Suppressor macrophage treated with lipopolysaccharide for 1 hour (primary cell): Measurements from ENCODE around the gene KCNQ1OT1.

Experiments
- DNase-seq, 3 donors: peaks; one replicate each; pipeline ENCODE4 v3.0.0-alpha.2; 2020 to 2022

The KCNQ1OT1 gene

DNA sequence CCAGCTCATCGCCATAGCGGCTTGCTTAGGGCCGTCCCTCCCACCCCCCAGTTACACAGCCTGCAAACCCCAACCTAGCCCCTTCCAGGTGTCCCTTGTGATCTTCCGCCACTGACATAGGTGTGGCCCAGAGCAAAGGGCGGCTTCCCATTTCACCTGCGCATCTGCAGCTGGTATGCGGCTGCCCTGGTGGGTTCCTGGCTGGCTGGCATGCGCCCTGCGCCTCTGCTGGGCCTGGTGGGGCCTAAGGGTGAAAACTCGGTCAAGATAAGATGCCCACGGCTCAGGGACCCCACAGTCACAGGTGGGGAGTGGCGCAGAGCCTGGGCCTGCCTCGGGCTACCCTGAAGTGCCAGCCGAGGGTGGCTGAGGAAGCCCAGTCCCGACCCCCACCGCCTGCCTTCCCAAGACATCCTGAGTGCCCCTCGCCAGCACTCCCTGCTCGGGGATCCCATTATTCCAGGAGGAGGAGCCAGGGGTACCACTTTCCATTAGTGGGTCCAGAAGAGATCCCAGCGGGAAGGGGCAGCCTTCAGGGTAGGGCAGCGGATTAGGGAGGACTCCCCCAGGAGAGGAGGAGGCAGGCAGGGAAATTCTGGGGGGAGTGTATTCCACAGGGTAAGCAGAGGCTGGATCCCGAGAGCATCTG is 36.9 kb upstream of the KCNQ1OT1 start:
- DNase-seq = no peak

DNA sequence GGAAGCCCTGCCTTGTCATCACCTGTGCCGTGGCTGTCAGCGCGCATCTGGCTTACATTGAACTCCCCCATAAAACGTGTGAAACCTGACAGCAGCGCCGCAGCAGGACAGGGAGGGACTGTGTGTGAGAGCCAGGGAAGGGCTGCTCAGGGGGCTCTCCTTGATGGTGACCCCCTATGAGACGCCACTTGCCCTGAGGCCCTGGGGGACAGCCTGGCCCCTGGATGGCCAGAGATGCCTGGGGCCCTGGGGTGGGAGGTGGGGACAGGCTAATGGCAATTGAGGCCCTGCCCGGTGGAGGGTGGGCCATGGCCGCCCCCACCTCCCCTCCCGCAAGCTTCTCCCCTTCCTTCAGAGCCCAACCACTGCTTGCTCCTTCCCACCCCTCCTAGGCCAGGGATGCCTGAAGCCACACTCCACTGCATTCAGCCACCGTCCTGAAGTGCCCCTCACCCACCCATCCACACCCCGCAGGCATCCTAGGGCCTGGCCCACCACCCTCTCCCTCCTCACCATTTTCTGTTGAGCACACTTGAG is 35.3 kb upstream of the KCNQ1OT1 start:
- DNase-seq = no peak

GRCh38 chr11:2734181-2735052 is 34.6 kb upstream of the KCNQ1OT1 start:
- DNase-seq = no peak

GRCh38 chr11:2732940-2733628 is 33.3 kb upstream of the KCNQ1OT1 start:
- no peak for DNase-seq

- DNase-seq = no peak
Measured at GRCh38 chr11:2732261-2732939, 32.6 kb upstream of the KCNQ1OT1 start.

DNA sequence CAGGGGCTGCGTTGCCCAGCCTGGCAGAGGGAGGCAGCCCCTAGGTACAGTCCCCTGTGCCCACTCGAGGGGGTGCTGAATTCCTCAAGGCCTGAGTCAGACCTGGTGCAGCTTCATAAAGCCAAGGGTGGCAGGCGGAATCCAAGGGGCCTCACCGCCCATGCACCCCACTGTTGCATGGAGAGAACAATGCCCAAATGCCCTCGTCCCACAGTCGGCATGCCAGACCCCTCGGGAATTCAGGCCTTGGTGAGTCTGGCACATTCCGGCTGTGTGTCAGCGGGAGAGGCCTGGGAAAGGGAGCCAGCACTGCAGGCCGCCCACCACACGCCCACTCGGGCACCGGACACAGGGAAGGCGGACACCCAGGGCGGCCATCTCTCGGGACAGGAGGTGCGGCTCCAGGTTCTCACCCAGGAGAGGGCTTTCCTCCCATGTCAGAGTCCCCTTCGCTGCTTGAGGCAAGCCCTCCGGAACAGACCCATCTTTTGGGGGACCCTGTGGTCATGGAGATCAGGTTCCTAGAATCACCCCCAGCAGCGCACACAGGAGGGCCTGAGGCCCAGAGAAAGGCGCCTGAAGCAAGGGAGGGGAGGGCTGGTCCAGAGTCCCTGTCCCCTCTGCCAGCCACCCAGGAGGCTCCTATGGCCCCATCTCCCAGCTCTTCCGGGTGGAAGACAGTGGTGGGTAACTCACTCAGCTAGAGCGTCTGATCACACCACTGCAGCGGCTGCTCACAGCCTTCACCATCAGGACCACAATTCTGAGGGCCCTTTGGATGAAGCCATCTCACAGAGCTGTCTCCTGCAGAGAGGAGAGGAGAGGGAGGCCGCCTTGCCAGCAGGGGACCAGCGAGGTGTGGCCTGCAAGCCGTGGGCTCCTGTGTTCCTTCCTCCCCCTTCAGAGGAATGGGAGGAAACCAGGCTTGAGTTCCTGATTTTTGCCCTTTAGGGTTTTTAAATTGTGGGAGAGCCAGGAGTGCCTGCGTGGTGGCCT is 31.6 kb upstream of the KCNQ1OT1 start:
- DNase-seq = no peak

DNA sequence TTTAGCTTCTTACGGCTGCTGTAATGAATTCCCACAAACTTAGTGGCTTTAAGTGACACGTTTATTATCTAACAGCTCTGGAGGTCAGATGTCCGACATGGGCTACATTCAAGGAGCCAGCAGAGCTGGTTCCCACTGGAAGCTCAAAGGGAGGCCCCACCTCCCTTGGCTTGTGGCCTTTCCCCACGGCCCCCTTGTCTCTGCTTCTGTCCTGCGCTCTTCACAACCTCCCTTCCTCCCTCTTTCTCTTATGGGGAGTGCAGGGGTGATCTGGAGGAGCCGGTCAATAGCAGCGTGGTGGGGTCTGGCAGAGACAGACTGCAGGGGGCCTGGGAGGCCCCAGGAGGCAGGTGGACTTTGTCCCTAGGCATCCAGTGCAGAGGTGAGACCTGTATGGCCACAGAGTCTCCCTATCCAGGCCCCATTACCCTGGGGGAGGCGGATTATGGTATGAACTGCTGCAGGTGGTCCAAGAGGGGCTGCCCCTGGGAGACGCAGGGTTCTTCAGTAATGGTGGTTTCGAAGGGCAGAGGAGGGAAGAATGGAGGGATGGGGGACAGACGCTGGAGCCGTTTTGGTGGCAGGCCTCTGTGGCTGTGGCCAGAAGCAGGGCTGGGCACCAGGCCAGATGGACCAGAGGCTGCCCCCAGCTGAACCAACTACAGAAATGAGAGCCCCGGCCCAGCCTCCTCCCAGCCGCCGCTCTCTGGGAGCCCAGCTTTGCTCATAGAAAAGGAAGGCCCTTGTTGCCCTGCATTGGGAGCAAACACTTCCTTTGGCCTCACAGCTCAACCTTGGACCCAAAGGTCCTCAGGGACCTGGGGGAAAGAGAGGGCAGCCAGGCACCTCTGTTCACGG is 30.7 kb upstream of the KCNQ1OT1 start:
- no peak for DNase-seq

- DNase-seq = no peak
Measured at GRCh38 chr11:2729841-2730240, 30.0 kb upstream of the KCNQ1OT1 start.

- DNase-seq = no peak
Measured at GRCh38 chr11:2728663-2729332, 29.0 kb upstream of the KCNQ1OT1 start.

- DNase-seq = peak in 2 of 3 donors; percentile 7 to 21
Measured at GRCh38 chr11:2728128-2728662, 28.4 kb upstream of the KCNQ1OT1 start.

DNA sequence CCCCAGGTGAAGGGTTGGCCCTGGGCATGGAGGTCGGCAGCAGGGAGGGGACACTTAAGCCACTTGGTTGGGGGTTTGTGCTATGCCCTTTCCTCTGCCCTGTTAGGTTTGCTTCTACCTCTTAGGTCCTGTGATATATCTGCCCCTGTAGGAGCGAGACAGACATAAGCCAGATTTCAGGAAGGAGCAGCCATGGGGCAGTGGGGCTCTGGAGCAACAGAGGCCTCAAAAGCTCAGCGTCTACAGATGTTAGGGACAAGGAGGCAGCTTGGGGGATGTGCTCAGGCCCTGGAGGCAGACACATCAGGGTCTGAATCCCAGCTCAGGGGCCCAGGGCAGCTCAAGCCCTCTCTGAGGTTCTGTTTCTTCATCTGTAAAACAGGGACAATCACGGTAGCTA is 27.2 kb upstream of the KCNQ1OT1 start:
- DNase-seq = no peak

GRCh38 chr11:2725368-2726300 is 25.8 kb upstream of the KCNQ1OT1 start:
- DNase-seq = no peak

- no peak for DNase-seq
Measured at GRCh38 chr11:2724653-2725367, 25.0 kb upstream of the KCNQ1OT1 start.

DNA sequence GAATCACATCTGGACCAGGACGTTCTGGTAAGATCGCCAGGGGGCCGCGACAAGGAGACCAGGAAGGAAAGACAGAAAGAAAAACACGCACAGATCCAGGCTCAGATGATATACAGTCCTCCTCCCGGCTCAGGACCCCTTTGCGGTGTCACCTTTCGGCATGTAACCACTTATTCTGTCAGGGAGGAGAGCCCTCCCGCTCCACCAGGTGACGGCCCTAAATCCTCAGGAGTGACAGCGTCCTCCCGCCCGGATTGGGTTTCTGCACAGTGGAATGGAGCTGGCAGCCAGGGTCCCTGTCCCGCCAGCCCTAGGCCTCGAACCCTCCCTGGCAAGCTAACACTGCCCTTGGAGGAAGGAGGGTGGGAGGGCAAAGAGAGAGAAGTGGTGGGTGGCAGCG is 24.3 kb upstream of the KCNQ1OT1 start:
- no peak for DNase-seq

DNA sequence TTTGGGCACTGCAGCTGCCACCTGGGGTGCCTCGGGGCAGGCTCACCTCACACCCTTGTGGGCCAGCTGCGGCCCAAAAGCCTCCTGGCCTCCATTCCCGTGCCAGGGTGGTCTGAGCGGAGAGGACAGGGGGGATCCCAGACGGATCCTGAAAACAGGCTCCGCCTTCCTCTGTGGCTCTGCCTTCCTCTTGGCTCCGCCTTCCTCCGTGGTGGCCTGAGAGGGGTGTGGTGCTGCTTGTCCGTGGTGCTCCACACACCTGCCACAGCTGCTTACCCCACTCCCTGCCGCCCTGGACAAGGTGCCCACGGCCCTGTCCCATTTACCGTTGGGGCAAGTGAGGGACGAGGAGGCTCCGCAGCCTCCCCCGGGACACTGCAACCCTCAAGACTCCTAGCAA is 23.2 kb upstream of the KCNQ1OT1 start:
- DNase-seq = no peak

- no peak for DNase-seq
Measured at GRCh38 chr11:2721210-2721916, 21.6 kb upstream of the KCNQ1OT1 start.
